ENCODE results near the gene SIGLEC6. TPM values are rescaled to one million over a fixed set of nuclear protein-coding genes. Genes with fewer than 3 reads are reported as not detected.
A peak's percentile ranks its signal among the peaks of the same experiment; 100 is the strongest.

SIGLEC6 gene
- total and polyA plus RNA-seq, 2 experiments from 2014 or later = not detected

GRCh38 chr19:51511353-51511752 lies 20.1 kb downstream of the SIGLEC6 start:
- WGBS, 2 experiments (ENCODE audit: low coverage in 1 of 2, low lambda C conversion rate in 2 of 2, missing lambda C conversion rate in 2 of 2) = 1% methylated on average over 6 of the region's 6 CpGs
- H3K79me2 ChIP-seq (ENCODE audit: insufficient read depth) = no peaks in the 10 kb centered on the region
- TF ChIP-seq EZH2phosphoT487 (IDR thresholded peaks at IDR 0.05; ENCODE audit: insufficient read depth, low read depth) = no peak
- TF ChIP-seq EZH2 (IDR thresholded peaks at IDR 0.05; ENCODE audit: insufficient read depth, poor library complexity, severe bottlenecking) = no peak
- H3F3A ChIP-seq (ENCODE audit: insufficient read depth) = no peaks in the 10 kb centered on the region
- in situ Hi-C loops (cut with MboI) = no loop called here
- H3K4me3 ChIP-seq = no peak overlapping the region
- H3K9me3 ChIP-seq (ENCODE audit: low read depth) = no peaks in the 10 kb centered on the region
- no peaks in the 10 kb centered on the region for H3K36me3 ChIP-seq (ENCODE audit: low read depth)
- H4K20me1 ChIP-seq (ENCODE audit: insufficient read depth) = no peaks in the 10 kb centered on the region
- no peak overlapping the region for H3K9ac ChIP-seq
- H3K27me3 ChIP-seq (replicated peaks; ENCODE audit: insufficient read depth) = no peaks in the 10 kb centered on the region
- no peak overlapping the region for H3K27ac ChIP-seq
- H3K4me2 ChIP-seq (ENCODE audit: unreplicated experiment) = no peak overlapping the region
- H2AFZ ChIP-seq = no peak overlapping the region
- no peaks in the 10 kb centered on the region for H3K9me2 ChIP-seq (ENCODE audit: insufficient read depth)
- H3K4me1 ChIP-seq (ENCODE audit: insufficient read depth) = no peaks in the 10 kb centered on the region
- peak; percentile 36 for DNase-seq

GRCh38 chr19:51509823-51510660 lies 21.4 kb downstream of the SIGLEC6 start:
- no peak overlapping the region for H3K27ac ChIP-seq
- H3K9me3 ChIP-seq (ENCODE audit: low read depth) = no peaks in the 10 kb centered on the region
- no peaks in the 10 kb centered on the region for H3K27me3 ChIP-seq (replicated peaks; ENCODE audit: insufficient read depth)
- H3K4me1 ChIP-seq (ENCODE audit: insufficient read depth) = no peaks in the 10 kb centered on the region
- DNase-seq = no peak
- in situ Hi-C loops (cut with MboI) = no loop called here
- 14 to 18% methylated on average over 7 of the region's 7 CpGs for WGBS, 2 experiments (ENCODE audit: low coverage in 1 of 2, low lambda C conversion rate in 2 of 2, missing lambda C conversion rate in 2 of 2)
- H3K4me2 ChIP-seq (ENCODE audit: unreplicated experiment) = no peak overlapping the region
- no peak for TF ChIP-seq EZH2 (IDR thresholded peaks at IDR 0.05; ENCODE audit: insufficient read depth, poor library complexity, severe bottlenecking)
- no peak for TF ChIP-seq EZH2phosphoT487 (IDR thresholded peaks at IDR 0.05; ENCODE audit: insufficient read depth, low read depth)
- H4K20me1 ChIP-seq (ENCODE audit: insufficient read depth) = no peaks in the 10 kb centered on the region
- H3K36me3 ChIP-seq (ENCODE audit: low read depth) = no peaks in the 10 kb centered on the region
- H2AFZ ChIP-seq = no peak overlapping the region
- no peaks in the 10 kb centered on the region for H3K79me2 ChIP-seq (ENCODE audit: insufficient read depth)
- H3F3A ChIP-seq (ENCODE audit: insufficient read depth) = no peaks in the 10 kb centered on the region
- no peaks in the 10 kb centered on the region for H3K9me2 ChIP-seq (ENCODE audit: insufficient read depth)
- H3K9ac ChIP-seq = no peak overlapping the region
- H3K4me3 ChIP-seq = no peak overlapping the region

GRCh38 chr19:51508059-51508733 lies 23.3 kb downstream of the SIGLEC6 start:
- Histone ChIP-seq H3K79me2 (ENCODE audit: insufficient read depth) (no peaks in the 10 kb centered on the region), H3K27me3 (replicated peaks; ENCODE audit: insufficient read depth) (no peaks in the 10 kb centered on the region), H3K9ac (no peak overlapping the region), H3K36me3 (ENCODE audit: low read depth) (no peaks in the 10 kb centered on the region), H3K9me3 (ENCODE audit: low read depth) (no peaks in the 10 kb centered on the region), H4K20me1 (ENCODE audit: insufficient read depth) (no peaks in the 10 kb centered on the region), H3K9me2 (ENCODE audit: insufficient read depth) (no peaks in the 10 kb centered on the region), H3F3A (ENCODE audit: insufficient read depth) (no peaks in the 10 kb centered on the region), H2AFZ (no peak overlapping the region), H3K4me3 (no peak overlapping the region), H3K27ac (no peak overlapping the region), H3K4me1 (ENCODE audit: insufficient read depth) (no peaks in the 10 kb centered on the region), H3K4me2 (ENCODE audit: unreplicated experiment) (no peak overlapping the region)
- WGBS, 2 experiments (ENCODE audit: low coverage in 1 of 2, low lambda C conversion rate in 2 of 2, missing lambda C conversion rate in 2 of 2) = 12 to 39% methylated on average over 3 of the region's 3 CpGs
- TF ChIP-seq EZH2phosphoT487 (IDR thresholded peaks at IDR 0.05; ENCODE audit: insufficient read depth, low read depth) (no peak), EZH2 (IDR thresholded peaks at IDR 0.05; ENCODE audit: insufficient read depth, poor library complexity, severe bottlenecking) (no peak)
- in situ Hi-C loops (cut with MboI) = no loop called here
- DNase-seq = no peak

GRCh38 chr19:51507640-51508058 lies 23.8 kb downstream of the SIGLEC6 start:
- no peaks in the 10 kb centered on the region for H3K36me3 ChIP-seq (ENCODE audit: low read depth)
- no peak for DNase-seq
- no peak overlapping the region for H3K4me3 ChIP-seq
- H3K79me2 ChIP-seq (ENCODE audit: insufficient read depth) = no peaks in the 10 kb centered on the region
- in situ Hi-C loops (cut with MboI) = no loop called here
- H3K27ac ChIP-seq = no peak overlapping the region
- no peak overlapping the region for H2AFZ ChIP-seq
- no peaks in the 10 kb centered on the region for H4K20me1 ChIP-seq (ENCODE audit: insufficient read depth)
- no peaks in the 10 kb centered on the region for H3F3A ChIP-seq (ENCODE audit: insufficient read depth)
- no peaks in the 10 kb centered on the region for H3K4me1 ChIP-seq (ENCODE audit: insufficient read depth)
- H3K27me3 ChIP-seq (replicated peaks; ENCODE audit: insufficient read depth) = no peaks in the 10 kb centered on the region
- no peak for TF ChIP-seq EZH2phosphoT487 (IDR thresholded peaks at IDR 0.05; ENCODE audit: insufficient read depth, low read depth)
- no peak for TF ChIP-seq EZH2 (IDR thresholded peaks at IDR 0.05; ENCODE audit: insufficient read depth, poor library complexity, severe bottlenecking)
- H3K4me2 ChIP-seq (ENCODE audit: unreplicated experiment) = no peak overlapping the region
- H3K9me2 ChIP-seq (ENCODE audit: insufficient read depth) = no peaks in the 10 kb centered on the region
- 24 to 35% methylated on average over 6 of the region's 6 CpGs for WGBS, 2 experiments (ENCODE audit: low coverage in 1 of 2, low lambda C conversion rate in 2 of 2, missing lambda C conversion rate in 2 of 2)
- no peak overlapping the region for H3K9ac ChIP-seq
- no peaks in the 10 kb centered on the region for H3K9me3 ChIP-seq (ENCODE audit: low read depth)
